Mucosa of descending colon (tissue), 3 donors: Measurements from ENCODE around the gene UBAC1. TPM values are rescaled to one million over a fixed set of nuclear protein-coding genes. Genes with fewer than 3 reads are reported as not detected.

Experiments
- ATAC-seq: fragments of 200-7000 bp; cut with Tn5 transposase; one replicate; pipeline ENCODE4 v1.9.1; 2020; ENCODE audit warnings: mild to moderate bottlenecking, moderate library complexity
- DNase-seq, 3 donors: peaks; one replicate each; pipeline ENCODE4 v3.0.0-alpha.2; 2020
- H3K36me3 ChIP-seq: fragments of 200-600 bp; one replicate; pipeline ENCODE4 v1.8.0; 2021; ENCODE audit warnings: low read depth, mild to moderate bottlenecking
- H3K4me1 ChIP-seq: fragments of 200-600 bp; one replicate; pipeline ENCODE4 v1.8.0; 2021; ENCODE audit warnings: low read depth, mild to moderate bottlenecking
- H3K4me3 ChIP-seq: fragments of 200-600 bp; one replicate; pipeline ENCODE4 v1.8.0; 2021; ENCODE audit warnings: mild to moderate bottlenecking
- H3K9me3 ChIP-seq: fragments of 200-600 bp; one replicate; pipeline ENCODE4 v1.8.0; 2021; ENCODE audit warnings: mild to moderate bottlenecking
- CTCF ChIP-seq: fragments of 200-600 bp; IDR thresholded peaks from one replicate; pipeline ENCODE4 v1.8.0; 2022; ENCODE audit warnings: antibody characterized with exemption, mild to moderate bottlenecking
- intact Hi-C, 2 donors: fragments of 100-400 bp; cut with DNase I in 1 of 2; cut with micrococcal nuclease in 1 of 2; formaldehyde crosslinking; loops; one replicate each; pipeline versions ENCODE4 v1.11.0 to v1.11.1; 2022; cut with DNase I, micrococcal nuclease
- total RNA-seq, 3 donors: library from RNA; stranded (reverse); fragmentation: NEBNext Ultra II Directional in 2 of 3; extraction: Animal tissue kit (Norgen Biotek cat#: 25700) in 2 of 3; gene quantifications; one replicate each; pipeline versions ENCODE4 v1.2.1 to v1.2.4, GENCODE V29; 2021 to 2023
- donor health status: DM: no; HTN: no; CAD: no; lungs with moderate emphysema.
- donor health status: DM: no; HTN: no; CAD: no.
- donor health status: DM: no; HTN: yes; CAD: no.

The UBAC1 gene
- total RNA-seq, 3 donors from 2014 or later: 55.5 to 70.4 (median 64.0) TPM

DNA sequence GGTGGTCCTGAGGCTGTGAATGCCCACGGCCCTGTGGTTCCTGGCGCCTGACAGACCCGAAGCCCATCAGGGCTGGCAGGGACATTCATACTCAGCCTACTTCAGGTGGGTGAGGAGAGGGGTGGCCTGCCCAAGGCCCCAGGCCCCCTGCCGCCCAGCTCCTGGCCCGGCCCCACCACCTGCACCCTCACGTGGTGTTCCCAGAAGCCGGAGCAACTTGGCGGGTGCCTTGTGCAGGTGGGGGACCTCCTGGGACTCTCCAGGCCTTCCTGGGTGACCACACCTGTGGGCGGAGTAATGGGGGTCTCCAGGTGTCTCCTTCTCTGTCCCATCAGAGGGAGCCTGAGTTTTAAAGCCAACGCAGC, 36.8 kb upstream of the UBAC1 start:
- DNase-seq: no peak
- intact Hi-C loops: no loop called here
- ATAC-seq: no peak
- Histone ChIP-seq H3K36me3 (no peaks in the 10 kb centered on the region), H3K4me3 (no peak overlapping the region), H3K4me1 (peaks cover 2% of the 10 kb centered on the region), H3K9me3 (no peaks in the 10 kb centered on the region)
- TF ChIP-seq CTCF: no peak

- intact Hi-C loops: no loop called here
- no peak for ATAC-seq
- H3K4me3 ChIP-seq: no peak overlapping the region
- no peaks in the 10 kb centered on the region for H3K36me3 ChIP-seq
- TF ChIP-seq CTCF: no peak
- no peaks in the 10 kb centered on the region for H3K9me3 ChIP-seq
- peaks cover 9% of the 10 kb centered on the region for H3K4me1 ChIP-seq
- no peak for DNase-seq
Measured at GRCh38 chr9:135997090-135998015, 36.2 kb upstream of the UBAC1 start.

DNA sequence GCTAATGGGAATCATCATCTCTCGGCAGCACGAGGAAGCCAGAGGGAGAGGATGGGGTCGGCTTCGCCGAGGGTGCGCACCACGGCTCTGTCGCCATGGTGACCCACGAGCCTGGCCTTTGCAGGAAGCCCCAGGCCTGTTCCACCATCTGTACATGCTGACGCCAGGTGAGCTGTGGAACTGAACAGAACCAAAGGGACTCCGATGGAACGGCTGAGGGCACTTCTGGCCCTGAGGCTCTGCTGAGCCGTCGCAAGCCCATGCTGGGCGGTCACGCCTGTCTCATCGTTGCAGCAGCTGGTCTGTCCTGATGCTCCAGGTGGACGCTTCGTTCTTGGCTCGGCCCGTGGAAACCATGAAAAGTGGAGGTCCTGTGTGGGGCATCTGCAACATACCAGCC, 34.6 kb upstream of the UBAC1 start:
- ATAC-seq: no peak
- H3K36me3 ChIP-seq: no peaks in the 10 kb centered on the region
- no peak for TF ChIP-seq CTCF
- intact Hi-C loops: no loop called here
- H3K9me3 ChIP-seq: no peaks in the 10 kb centered on the region
- peaks cover 15% of the 10 kb centered on the region for H3K4me1 ChIP-seq
- DNase-seq: no peak
- no peak overlapping the region for H3K4me3 ChIP-seq

DNA sequence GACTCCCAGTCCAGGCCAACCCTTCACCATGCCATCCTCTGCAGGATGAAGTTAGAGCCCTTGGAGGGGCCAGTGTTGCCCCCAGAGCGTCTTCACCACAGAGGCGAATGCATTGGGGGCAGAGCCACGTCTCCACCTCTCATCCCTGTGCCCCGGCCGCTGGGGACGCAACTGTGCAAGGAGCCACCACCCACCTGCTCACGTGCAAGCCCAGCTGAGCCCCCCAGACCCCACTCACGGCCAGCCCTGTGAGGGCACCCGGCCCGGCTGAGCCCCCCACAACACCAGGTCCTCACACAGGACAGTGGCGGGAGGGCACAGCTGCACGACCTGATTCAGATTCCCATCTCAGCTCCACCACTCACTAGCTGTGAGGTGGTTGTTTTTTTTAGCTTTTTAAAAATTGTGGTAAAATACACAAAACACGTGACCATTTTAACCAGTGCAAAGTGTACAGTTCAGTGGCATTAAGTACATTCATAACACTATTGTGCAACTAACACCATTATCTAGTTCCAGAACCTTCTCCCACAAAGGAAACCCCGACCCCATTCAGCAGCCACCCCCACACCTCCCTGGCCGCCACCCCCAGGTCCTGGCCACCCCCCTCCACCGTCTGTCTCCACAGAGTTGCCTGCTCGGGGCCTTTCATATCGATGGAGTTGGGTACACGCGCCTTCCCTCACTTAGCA, 33.5 kb upstream of the UBAC1 start:
- Histone ChIP-seq H3K4me3 (no peak overlapping the region), H3K36me3 (no peaks in the 10 kb centered on the region), H3K4me1 (peaks cover 21% of the 10 kb centered on the region), H3K9me3 (no peaks in the 10 kb centered on the region)
- DNase-seq (no peak), ATAC-seq (no peak)
- no peak for TF ChIP-seq CTCF
- intact Hi-C loops: no loop called here

DNA sequence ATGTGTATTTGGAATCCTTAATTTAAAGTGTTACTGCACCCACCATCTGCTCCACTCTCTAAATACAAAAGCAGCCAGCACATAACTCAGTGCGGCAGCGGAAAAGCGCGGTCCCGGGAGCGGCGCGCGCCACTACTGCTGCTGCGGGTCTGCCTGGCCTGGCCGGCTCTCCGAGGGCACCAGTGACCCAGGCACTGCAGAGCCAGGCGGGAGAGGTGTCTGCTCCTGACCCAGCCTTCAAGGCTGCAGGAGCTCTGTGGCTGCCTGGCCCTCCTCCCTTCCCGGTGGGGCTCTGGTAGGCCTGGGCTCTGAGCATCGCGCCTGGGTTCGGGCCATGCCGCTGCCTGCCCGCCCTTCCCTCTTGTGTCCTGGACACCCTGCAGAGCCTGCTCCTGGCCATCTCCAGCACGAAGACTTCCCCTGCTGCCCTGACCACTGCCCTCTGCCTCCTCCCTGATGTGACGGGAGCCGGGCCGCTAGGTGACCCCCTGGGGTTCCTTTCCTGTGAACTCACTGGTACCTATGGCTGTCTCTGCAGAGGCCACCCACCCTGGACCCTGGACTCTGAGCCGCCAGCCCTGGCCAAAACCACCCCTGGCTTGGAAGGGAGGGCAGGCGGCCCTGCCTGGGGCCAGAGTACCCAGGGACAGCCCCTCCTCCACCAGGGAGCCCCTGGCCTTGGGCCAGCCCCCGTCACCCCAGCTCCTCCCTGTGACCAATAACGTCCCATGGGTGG, 32.8 kb upstream of the UBAC1 start:
- H3K4me3 ChIP-seq: no peak overlapping the region
- H3K9me3 ChIP-seq: no peaks in the 10 kb centered on the region
- intact Hi-C loops: no loop called here
- ATAC-seq (no peak), DNase-seq (no peak)
- peaks cover 21% of the 10 kb centered on the region for H3K4me1 ChIP-seq
- H3K36me3 ChIP-seq: no peaks in the 10 kb centered on the region
- TF ChIP-seq CTCF: no peak
